IMR-90 (cell line): Measurements from ENCODE around the gene BLOC1S6. TPM values are rescaled to one million over a fixed set of nuclear protein-coding genes. Genes with fewer than 3 reads are reported as not detected.

ENCODE experiments used
- ATAC-seq: fragments of 200-7000 bp; cut with Tn5 transposase; 2 replicates; pipeline ENCODE4 v1.9.1; 2020; ENCODE audit warnings: low read depth, mild to moderate bottlenecking, moderate library complexity
- BruUV-seq: library from RNA; stranded (reverse); fragments of 400-500 nt; replicated peaks from 2 replicates; lab custom pipeline; 2021; lab: Mats Ljungman, UMichigan
- CTCF ChIA-PET: fragments of 300-600 bp; formaldehyde crosslinking; extraction: SDS; loops from one replicate; lab custom pipeline; 2021; ENCODE audit warnings: antibody characterized with exemption; lab: Yijun Ruan, JAX
- POLR2A ChIA-PET: fragments of 300-600 bp; sonication (Branson Sonifier 250); formaldehyde crosslinking; loops from one replicate; lab custom pipeline; 2022; ENCODE audit warnings: antibody characterized with exemption; ENCODE audit not compliant: unreplicated experiment; lab: Charles Lee
- DNase-seq: peaks from one replicate; pipeline ENCODE4 v3.0.0; 2013
- H2AFZ ChIP-seq: replicated peaks from 2 replicates; pipeline ENCODE3; 2013; ENCODE audit warnings: low read length, mild to moderate bottlenecking; ENCODE audit not compliant: poor library complexity
- H2AK5ac ChIP-seq: 2 replicates; pipeline ENCODE4 v1.6.1; 2013; ENCODE audit warnings: low read depth, low read length, inconsistent platforms
- H2AK9ac ChIP-seq: replicated peaks from 2 replicates; pipeline ENCODE3; 2013; ENCODE audit warnings: mild to moderate bottlenecking, low read depth, low read length, moderate library complexity; ENCODE audit not compliant: poor library complexity
- H2BK120ac ChIP-seq: 2 replicates; pipeline ENCODE4 v1.6.1; 2013; ENCODE audit warnings: low read depth, low read length, inconsistent platforms
- H2BK15ac ChIP-seq: 3 replicates; pipeline ENCODE4 v1.6.1; 2013; ENCODE audit warnings: low read depth, low read length, inconsistent platforms
- H2BK20ac ChIP-seq: 2 replicates; pipeline ENCODE4 v1.6.1; 2013; ENCODE audit warnings: low read depth, mild to moderate bottlenecking, inconsistent platforms, low read length, moderate library complexity
- H2BK5ac ChIP-seq: 2 replicates; pipeline ENCODE4 v1.6.1; 2013; ENCODE audit warnings: mild to moderate bottlenecking, low read depth, low read length, inconsistent platforms; ENCODE audit not compliant: poor library complexity, severe bottlenecking
- H3K14ac ChIP-seq: replicated peaks from 2 replicates; pipeline ENCODE4 v1.6.1; 2013; ENCODE audit warnings: low read depth, low read length, inconsistent platforms
- H3K18ac ChIP-seq: 2 replicates; pipeline ENCODE4 v1.6.1; 2013; ENCODE audit warnings: low read depth, low read length, control low read depth
- H3K23ac ChIP-seq: 2 replicates; pipeline ENCODE4 v1.6.1; 2013; ENCODE audit warnings: low read depth, low read length, inconsistent platforms
- H3K27ac ChIP-seq: 2 replicates; pipeline ENCODE4 v1.5.1; 2013; ENCODE audit warnings: mild to moderate bottlenecking, control low read depth, low read length; ENCODE audit not compliant: insufficient read depth
- H3K27me3 ChIP-seq: 2 replicates; pipeline ENCODE4 v1.6.1; 2013; ENCODE audit warnings: low read length; ENCODE audit not compliant: control insufficient read depth, insufficient read depth
- H3K36me3 ChIP-seq: 2 replicates; pipeline ENCODE4 v1.6.1; 2013; ENCODE audit warnings: low read length, mixed read lengths; ENCODE audit not compliant: control insufficient read depth, insufficient read depth
- H3K4ac ChIP-seq: 2 replicates; pipeline ENCODE4 v1.6.1; 2013; ENCODE audit warnings: low read depth, low read length, inconsistent platforms
- H3K4me1 ChIP-seq: 2 replicates; pipeline ENCODE4 v1.6.1; 2013; ENCODE audit warnings: low read length, mixed read lengths; ENCODE audit not compliant: control insufficient read depth, insufficient read depth
- H3K4me2 ChIP-seq: 2 replicates; pipeline ENCODE4 v1.6.1; 2013; ENCODE audit warnings: low read depth, mild to moderate bottlenecking, control low read depth, low read length, moderate library complexity
- H3K4me3 ChIP-seq: 2 replicates; pipeline ENCODE4 v1.5.1; 2013; ENCODE audit warnings: low read depth, mild to moderate bottlenecking, control low read depth, low read length, moderate library complexity; ENCODE audit not compliant: insufficient read depth
- H3K56ac ChIP-seq: 2 replicates; pipeline ENCODE4 v1.6.1; 2013; ENCODE audit warnings: low read length, inconsistent platforms; ENCODE audit not compliant: insufficient read depth; ENCODE audit errors: extremely low read depth
- H3K79me1 ChIP-seq, 2 experiments: 2 replicates each; pipeline ENCODE4 v1.6.1; 2013; ENCODE audit warnings: low read length in 2 of 2, inconsistent platforms in 1 of 2, low read depth in 1 of 2
- H3K9ac ChIP-seq: 2 replicates; pipeline ENCODE4 v1.6.1; 2013; ENCODE audit warnings: low read depth, low read length, control low read depth
- H3K9me1 ChIP-seq: 2 replicates; pipeline ENCODE4 v1.6.1; 2013; ENCODE audit warnings: low read length, inconsistent platforms; ENCODE audit not compliant: insufficient read depth
- H3K9me3 ChIP-seq: 2 replicates; pipeline ENCODE4 v1.6.1; 2013; ENCODE audit warnings: low read length; ENCODE audit not compliant: control insufficient read depth, insufficient read depth
- H4K20me1 ChIP-seq: 2 replicates; pipeline ENCODE4 v1.6.1; 2013; ENCODE audit warnings: low read length, inconsistent platforms; ENCODE audit not compliant: insufficient read depth
- H4K5ac ChIP-seq: 2 replicates; pipeline ENCODE4 v1.6.1; 2013; ENCODE audit warnings: mild to moderate bottlenecking, low read depth, low read length, control low read depth
- H4K8ac ChIP-seq, 2 experiments: 2 replicates each; pipeline ENCODE4 v1.6.1; 2013; ENCODE audit warnings: low read depth in 2 of 2, low read length in 2 of 2, control low read depth in 1 of 2, inconsistent platforms in 1 of 2
- H4K91ac ChIP-seq: 2 replicates; pipeline ENCODE4 v1.6.1; 2013; ENCODE audit warnings: low read depth, low read length, inconsistent platforms; ENCODE audit not compliant: insufficient read depth
- CEBPB ChIP-seq: IDR thresholded peaks from 2 replicates; pipeline ENCODE4 v1.6.1; 2012; ENCODE audit warnings: low read depth, low read length, improper control_type of control experiment
- CHD1 ChIP-seq: IDR thresholded peaks from 2 replicates; pipeline ENCODE4 v1.6.1; 2012; ENCODE audit warnings: low read depth, low read length, improper control_type of control experiment
- CTCF ChIP-seq: conservative IDR thresholded peaks from 2 replicates; pipeline ENCODE4 v1.5.1; 2012; ENCODE audit warnings: mild to moderate bottlenecking, low read depth, low read length, improper control_type of control experiment
- FOS ChIP-seq: fragments of 150-350 bp; IDR thresholded peaks from 2 replicates; pipeline ENCODE4 v1.6.1; 2016; ENCODE audit warnings: low read depth, low read length
- MAZ ChIP-seq: IDR thresholded peaks from 2 replicates; pipeline ENCODE4 v1.6.1; 2012; ENCODE audit warnings: low read depth, mild to moderate bottlenecking, low read length, improper control_type of control experiment, moderate library complexity, borderline replicate concordance
- NFE2L2 ChIP-seq: fragments of 150-350 bp; IDR thresholded peaks from 2 replicates; pipeline ENCODE4 v1.6.1; 2016; ENCODE audit warnings: low read depth, mild to moderate bottlenecking, low read length
- RAD21 ChIP-seq: IDR thresholded peaks from 2 replicates; pipeline ENCODE4 v1.6.1; 2012; ENCODE audit warnings: low read length, improper control_type of control experiment
- RCOR1 ChIP-seq: IDR thresholded peaks from 2 replicates; pipeline ENCODE4 v1.6.1; 2012; ENCODE audit warnings: mild to moderate bottlenecking, low read length, improper control_type of control experiment; ENCODE audit not compliant: insufficient replicate concordance
- SMC3 ChIP-seq: fragments of 150-350 bp; IDR thresholded peaks from 2 replicates; pipeline ENCODE4 v1.6.1; 2016; ENCODE audit warnings: low read depth, mild to moderate bottlenecking, antibody characterized with exemption, low read length, moderate library complexity
- WGBS, 2 experiments: methylation state at CpG; one replicate each; pipeline versions ENCODE4 v1.1.5 to v1.1.7; 2013; ENCODE audit warnings: missing lambda C conversion rate in 2 of 2; ENCODE audit not compliant: insufficient read length in 1 of 2; ENCODE audit errors: extremely low coverage in 2 of 2; 5-methylcytosine and 5-hydroxymethylcytosine counted together
- dilution Hi-C: fragments of 300-500 bp; cut with HindIII; formaldehyde crosslinking; loops from one replicate; pipeline ENCODE4 v1.14.3; 2018; ENCODE audit warnings: low sequenced_read_pairs; ENCODE audit not compliant: unreplicated experiment
- in situ Hi-C: fragments of 300-500 bp; cut with MboI; formaldehyde crosslinking; loops from 3 replicates; pipeline ENCODE4 v1.14.3; 2019; ENCODE audit warnings: low sequenced_read_pairs, inconsistent platforms, mixed read lengths
- intact Hi-C: fragments of 100-400 bp; cut with micrococcal nuclease; formaldehyde crosslinking; loops from 2 replicates; pipeline ENCODE4 v1.10.0; 2022
- polyA plus RNA-seq, 3 experiments: library from polyadenylated mRNA; depleted of rRNA; stranded (reverse); fragments of >200 nt; gene quantifications; 2 replicates each; pipeline ENCODE4 v1.2.3, GENCODE V29; 2012; ENCODE audit warnings: low replicate concordance in 1 of 3
- total RNA-seq: library from RNA; depleted of rRNA; stranded (reverse); fragments of >200 nt; gene quantifications from 2 replicates; pipeline ENCODE4 v1.2.3, GENCODE V29; 2012
- TF ChIP-seq, protein P1 (sequence below): fragments of 150-350 bp; IDR thresholded peaks from 2 replicates; pipeline ENCODE4 v1.6.1; 2016; ENCODE audit warnings: low read depth, mild to moderate bottlenecking, low read length, moderate library complexity, borderline replicate concordance

Gene BLOC1S6
- total and polyA plus RNA-seq, 2 of the 4 experiments (the other 2 are of a cell fraction): 21.7 to 40.9 TPM

- Histone ChIP-seq H3K9me1 (no peaks in the 10 kb centered on the region), H3K23ac (no peak overlapping the region), H4K91ac (no peak overlapping the region), H3K56ac (no peak overlapping the region), H3K79me1 (peaks cover 9 to 11% of the 10 kb centered on the region in 2 experiments; a peak in 3 of 4 replicates), H3K4ac (no peak overlapping the region), H2AFZ (no peak overlapping the region), H4K8ac (no peak overlapping the region), H3K36me3 (no peaks in the 10 kb centered on the region), H2AK9ac (no peak overlapping the region), H2BK20ac (no peak overlapping the region), H3K27ac (no peak overlapping the region), H2BK15ac (no peak overlapping the region), H3K4me2 (no peak overlapping the region), H4K20me1 (no peaks in the 10 kb centered on the region), H4K5ac (no peak overlapping the region), H3K18ac (no peak overlapping the region), H3K4me1 (no peaks in the 10 kb centered on the region), H3K14ac (no peak overlapping the region), H3K4me3 (no peak overlapping the region), H2BK5ac (no peak overlapping the region), H3K9me3 (no peaks in the 10 kb centered on the region), H2BK120ac (no peak overlapping the region), H3K27me3 (no peaks in the 10 kb centered on the region), H3K9ac (no peak overlapping the region), H2AK5ac (no peak overlapping the region)
- no CpG with 5 or more reads among the region's 2 CpGs for WGBS, 2 experiments
- intact Hi-C loops: no loop called here
- DNase-seq (no peak), ATAC-seq (no peak)
- ChIA-PET POLR2A (no interaction called here), CTCF (no interaction called here)
- in situ Hi-C loops: no loop called here
- TF ChIP-seq SMC3 (no peak), RCOR1 (no peak), RAD21 (no peak), CTCF (no peak), FOS (no peak), NFE2L2 (no peak), MAZ (no peak), CEBPB (no peak), CHD1 (no peak)
- TF ChIP-seq, protein P1, sequence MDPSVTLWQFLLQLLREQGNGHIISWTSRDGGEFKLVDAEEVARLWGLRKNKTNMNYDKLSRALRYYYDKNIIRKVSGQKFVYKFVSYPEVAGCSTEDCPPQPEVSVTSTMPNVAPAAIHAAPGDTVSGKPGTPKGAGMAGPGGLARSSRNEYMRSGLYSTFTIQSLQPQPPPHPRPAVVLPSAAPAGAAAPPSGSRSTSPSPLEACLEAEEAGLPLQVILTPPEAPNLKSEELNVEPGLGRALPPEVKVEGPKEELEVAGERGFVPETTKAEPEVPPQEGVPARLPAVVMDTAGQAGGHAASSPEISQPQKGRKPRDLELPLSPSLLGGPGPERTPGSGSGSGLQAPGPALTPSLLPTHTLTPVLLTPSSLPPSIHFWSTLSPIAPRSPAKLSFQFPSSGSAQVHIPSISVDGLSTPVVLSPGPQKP: no peak
- dilution Hi-C loops: no loop called here
- BruUV-seq: no TSS peak
These were observed 5.3 kb upstream of the BLOC1S6 start for GRCh38 chr15:45581919-45582318.
